Endothelial cell of umbilical vein (primary cell): ENCODE data around the gene TTL. TPM values are rescaled to one million over a fixed set of nuclear protein-coding genes. Genes with fewer than 3 reads are reported as not detected.
"Not testable (repeated sequence)": the region's sequence is repeated elsewhere in the genome, so short reads cannot be mapped to it uniquely, and the experiment has no call there.

Source experiments
- BruUV-seq: library from RNA; stranded (reverse); fragments of 400-500 nt; replicated peaks from 2 replicates; lab custom pipeline; 2021; lab: Mats Ljungman, UMichigan
- CTCF ChIA-PET: fragments of 300-600, 350-600 bp; sonication (Branson Sonifier 250); formaldehyde crosslinking; loops from one replicate; lab custom pipeline; 2021; ENCODE audit warnings: antibody characterized with exemption, inconsistent platforms; lab: Charles Lee
- POLR2A ChIA-PET: fragments of 300-600, 350-600 bp; sonication (Branson Sonifier 250); formaldehyde crosslinking; loops from one replicate; lab custom pipeline; 2021; ENCODE audit warnings: antibody characterized with exemption, inconsistent platforms; lab: Charles Lee
- DNase-seq: peaks from one replicate; pipeline ENCODE4 v3.0.0-alpha.2; 2011; ENCODE audit warnings: low read depth, low spot score
- FAIRE-seq: peaks from 2 replicates; lab custom pipeline; 2011; peaks lifted over from hg19 to GRCh38; lab: Jason Lieb, UNC
- H2AFZ ChIP-seq: 2 replicates; pipeline ENCODE4 v1.6.0; 2012; ENCODE audit warnings: low read depth, low read length, control low read depth, inconsistent platforms
- H3K27ac ChIP-seq: 2 replicates; pipeline ENCODE4 v1.5.1; 2011; ENCODE audit warnings: low read depth, mild to moderate bottlenecking, control low read depth, low read length, moderate library complexity; ENCODE audit not compliant: insufficient read depth
- H3K27me3 ChIP-seq, 2 experiments: 2 replicates each; pipeline versions ENCODE4 v1.6.0 to v1.6.1; 2011; ENCODE audit warnings: low read length in 2 of 2, mixed read lengths in 1 of 2; ENCODE audit not compliant: control insufficient read depth in 2 of 2, insufficient read depth in 2 of 2
- H3K36me3 ChIP-seq, 2 experiments: 2 replicates in 1 of 2; 3 replicates in 1 of 2; pipeline ENCODE4 v1.5.1; 2011; ENCODE audit warnings: low read length in 2 of 2, mild to moderate bottlenecking in 1 of 2, moderate library complexity in 1 of 2; ENCODE audit not compliant: control insufficient read depth in 2 of 2, insufficient read depth in 2 of 2; ENCODE audit errors: extremely low read depth in 1 of 2
- H3K4me1 ChIP-seq: 3 replicates; pipeline ENCODE4 v1.5.1; 2011; ENCODE audit warnings: mild to moderate bottlenecking, low read length; ENCODE audit not compliant: control insufficient read depth, insufficient read depth; ENCODE audit errors: extremely low read depth
- H3K4me2 ChIP-seq: 2 replicates; pipeline ENCODE4 v1.6.1; 2011; ENCODE audit warnings: low read length, control low read depth, mixed read lengths; ENCODE audit not compliant: insufficient read depth
- H3K4me3 ChIP-seq, 3 experiments: fragments of 200-600 bp in 1 of 3; sonication (generic), shearing (Covaris generic) in 1 of 3; replicated peaks in 1 of 3; 2 replicates each; pipeline ENCODE4 v1.5.1; 2011 to 2016; ENCODE audit warnings: control low read depth in 3 of 3, low read length in 3 of 3, mild to moderate bottlenecking in 2 of 3, inconsistent platforms in 1 of 3, low read depth in 1 of 3, moderate library complexity in 1 of 3; ENCODE audit not compliant: insufficient read depth in 1 of 3
- H3K79me2 ChIP-seq: 2 replicates; pipeline ENCODE4 v1.6.0; 2012; ENCODE audit warnings: low read length, inconsistent platforms; ENCODE audit not compliant: control insufficient read depth, insufficient read depth
- H3K9ac ChIP-seq: replicated peaks from 2 replicates; pipeline ENCODE3; 2011; ENCODE audit warnings: low read length, control low read depth; ENCODE audit not compliant: insufficient read depth; ENCODE audit errors: extremely low read depth
- H3K9me1 ChIP-seq: replicated peaks from 3 replicates; pipeline ENCODE4 v1.6.0; 2011; ENCODE audit warnings: mild to moderate bottlenecking, low read length; ENCODE audit not compliant: control insufficient read depth, insufficient read depth; ENCODE audit errors: extremely low read depth
- H3K9me3 ChIP-seq: replicated peaks from 2 replicates; pipeline ENCODE4 v1.5.1; 2012; ENCODE audit warnings: low read length, inconsistent platforms; ENCODE audit not compliant: control insufficient read depth, insufficient read depth
- H4K20me1 ChIP-seq: replicated peaks from 2 replicates; pipeline ENCODE3; 2011; ENCODE audit warnings: mild to moderate bottlenecking, low read length; ENCODE audit not compliant: control insufficient read depth, insufficient read depth; ENCODE audit errors: extremely low read depth
- EZH2 ChIP-seq: IDR thresholded peaks from 2 replicates; pipeline ENCODE4 v1.6.1; 2012; ENCODE audit warnings: borderline replicate concordance, low read depth, mild to moderate bottlenecking, moderate library complexity, low read length, inconsistent platforms; ENCODE audit not compliant: severe bottlenecking
- GATA2 ChIP-seq: IDR thresholded peaks from 2 replicates; pipeline ENCODE4 v1.7.0; 2011; ENCODE audit warnings: low read depth, mild to moderate bottlenecking, moderate library complexity, mixed read lengths, low read length; ENCODE audit not compliant: insufficient read length, insufficient read depth
- MYC ChIP-seq: IDR thresholded peaks from one replicate; pipeline ENCODE4 v1.6.1; 2011; ENCODE audit warnings: mild to moderate bottlenecking, low read depth, low read length
- POLR2A ChIP-seq: IDR thresholded peaks from 2 replicates; pipeline ENCODE4 v1.6.1; 2012; ENCODE audit warnings: low read depth, mild to moderate bottlenecking, control low read depth, low read length
- POLR2AphosphoS5 ChIP-seq: IDR thresholded peaks from 2 replicates; pipeline ENCODE4 v1.6.1; 2012; ENCODE audit warnings: low read depth, mild to moderate bottlenecking, control low read depth, low read length, moderate library complexity; ENCODE audit not compliant: insufficient read depth
- dilution Hi-C: fragments of 300-500 bp; cut with MboI; formaldehyde crosslinking; loops from one replicate; pipeline ENCODE4 v1.15.0; 2019; ENCODE audit warnings: low sequenced_read_pairs; ENCODE audit not compliant: extremely low pct_ligation_motif_present
- intact Hi-C: fragments of 100-400 bp; cut with micrococcal nuclease; formaldehyde crosslinking; loops from one replicate; pipeline ENCODE4 v1.10.0; 2022
- polyA plus RNA-seq, 4 experiments: library from polyadenylated mRNA; depleted of rRNA in 3 of 4; stranded (reverse) in 3 of 4; unstranded in 1 of 4; fragments of >200 nt; gene quantifications; 2 replicates each; pipeline versions ENCODE4 v1.2.1 to v1.2.3, GENCODE V29; 2011 to 2012; ENCODE audit warnings: missing spikeins in 1 of 4
- total RNA-seq: library from RNA; stranded (reverse); gene quantifications from 2 replicates; pipeline ENCODE4 v1.2.3, GENCODE V29; 2021
- TF ChIP-seq, protein P1 (sequence below), 2 donors: IDR thresholded peaks; 1 replicate in 1 of 2; 2 replicates in 1 of 2; pipeline ENCODE4 v1.5.1; 2011; ENCODE audit warnings: low read length in 2 of 2, mild to moderate bottlenecking in 2 of 2, moderate library complexity in 2 of 2, control low read depth in 1 of 2, inconsistent platforms in 1 of 2, low read depth in 1 of 2; ENCODE audit not compliant: insufficient read depth in 1 of 2; ENCODE audit errors: extremely low read depth in 1 of 2
- TF ChIP-seq, protein P2 (sequence below): IDR thresholded peaks from 2 replicates; pipeline ENCODE4 v1.6.1; 2011; ENCODE audit not compliant: insufficient read depth, insufficient read length

Gene TTL
- total and polyA plus RNA-seq, 2 donors (not counting 3 experiments of a cell fraction or from before 2014, with no cell fraction given): 21.9 to 66.8 TPM

GRCh38 chr2:112536665-112537064, 54.7 kb downstream of the TTL start:
- DNase-seq, FAIRE-seq, POLR2A ChIA-PET, BruUV-seq, H3K36me3 ChIP-seq, H3K4me3 ChIP-seq, CTCF ChIA-PET, intact Hi-C loops, H3K9ac ChIP-seq, H3K9me3 ChIP-seq, H3K79me2 ChIP-seq, H3K4me2 ChIP-seq, H4K20me1 ChIP-seq, H3K27ac ChIP-seq, H3K4me1 ChIP-seq, H3K9me1 ChIP-seq, dilution Hi-C loops, H2AFZ ChIP-seq, H3K27me3 ChIP-seq: not testable (repeated sequence)

- no peaks in the 10 kb centered on the region for H3K36me3 ChIP-seq
- no TSS peak for BruUV-seq
- FAIRE-seq (no peak), DNase-seq (no peak)
- peaks cover 20% of the 10 kb centered on the region for H3K79me2 ChIP-seq
- no peaks in the 10 kb centered on the region for H4K20me1 ChIP-seq
- dilution Hi-C loops (no loop called here), intact Hi-C loops (no loop called here)
- H3K27me3 ChIP-seq: no peaks in the 10 kb centered on the region
- no peak overlapping the region for H3K4me3 ChIP-seq
- no peaks in the 10 kb centered on the region for H3K9me1 ChIP-seq
- H2AFZ ChIP-seq: no peak overlapping the region
- ChIA-PET CTCF (interaction anchor here (0.9 kb wide), 1 partner anchor 11 kb away, joined by 3 read pairs; no protein-coding TSS in a partner anchor), POLR2A (no interaction called here)
- no peaks in the 10 kb centered on the region for H3K9me3 ChIP-seq
- H3K4me1 ChIP-seq: peaks cover 14% of the 10 kb centered on the region
- no peak overlapping the region for H3K27ac ChIP-seq
- H3K4me2 ChIP-seq: no peak overlapping the region
- TF ChIP-seq, protein P1, sequence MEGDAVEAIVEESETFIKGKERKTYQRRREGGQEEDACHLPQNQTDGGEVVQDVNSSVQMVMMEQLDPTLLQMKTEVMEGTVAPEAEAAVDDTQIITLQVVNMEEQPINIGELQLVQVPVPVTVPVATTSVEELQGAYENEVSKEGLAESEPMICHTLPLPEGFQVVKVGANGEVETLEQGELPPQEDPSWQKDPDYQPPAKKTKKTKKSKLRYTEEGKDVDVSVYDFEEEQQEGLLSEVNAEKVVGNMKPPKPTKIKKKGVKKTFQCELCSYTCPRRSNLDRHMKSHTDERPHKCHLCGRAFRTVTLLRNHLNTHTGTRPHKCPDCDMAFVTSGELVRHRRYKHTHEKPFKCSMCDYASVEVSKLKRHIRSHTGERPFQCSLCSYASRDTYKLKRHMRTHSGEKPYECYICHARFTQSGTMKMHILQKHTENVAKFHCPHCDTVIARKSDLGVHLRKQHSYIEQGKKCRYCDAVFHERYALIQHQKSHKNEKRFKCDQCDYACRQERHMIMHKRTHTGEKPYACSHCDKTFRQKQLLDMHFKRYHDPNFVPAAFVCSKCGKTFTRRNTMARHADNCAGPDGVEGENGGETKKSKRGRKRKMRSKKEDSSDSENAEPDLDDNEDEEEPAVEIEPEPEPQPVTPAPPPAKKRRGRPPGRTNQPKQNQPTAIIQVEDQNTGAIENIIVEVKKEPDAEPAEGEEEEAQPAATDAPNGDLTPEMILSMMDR (IDR thresholded peaks at IDR 0.05; ENCODE audit: extremely low read depth in 1 of 2, insufficient read depth in 1 of 2, low read depth in 1 of 2, low read length in 2 of 2): no peak
- TF ChIP-seq MYC: no peak
- no peak for TF ChIP-seq POLR2AphosphoS5
- TF ChIP-seq GATA2: no peak
- TF ChIP-seq, protein P2, sequence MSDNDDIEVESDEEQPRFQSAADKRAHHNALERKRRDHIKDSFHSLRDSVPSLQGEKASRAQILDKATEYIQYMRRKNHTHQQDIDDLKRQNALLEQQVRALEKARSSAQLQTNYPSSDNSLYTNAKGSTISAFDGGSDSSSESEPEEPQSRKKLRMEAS: no peak
- no peak for TF ChIP-seq EZH2
- TF ChIP-seq POLR2A: no peak
- no peak overlapping the region for H3K9ac ChIP-seq
These were observed 57.4 kb downstream of the TTL start for GRCh38 chr2:112539306-112539705.
